ENCODE measurements around the gene C22orf23. TPM values are rescaled to one million over a fixed set of nuclear protein-coding genes. Genes with fewer than 3 reads are reported as not detected.

The C22orf23 gene
- polyA plus RNA-seq, 1 donor (not counting 4 experiments of a cell fraction or from before 2014, with no cell fraction given): not detected

DNA sequence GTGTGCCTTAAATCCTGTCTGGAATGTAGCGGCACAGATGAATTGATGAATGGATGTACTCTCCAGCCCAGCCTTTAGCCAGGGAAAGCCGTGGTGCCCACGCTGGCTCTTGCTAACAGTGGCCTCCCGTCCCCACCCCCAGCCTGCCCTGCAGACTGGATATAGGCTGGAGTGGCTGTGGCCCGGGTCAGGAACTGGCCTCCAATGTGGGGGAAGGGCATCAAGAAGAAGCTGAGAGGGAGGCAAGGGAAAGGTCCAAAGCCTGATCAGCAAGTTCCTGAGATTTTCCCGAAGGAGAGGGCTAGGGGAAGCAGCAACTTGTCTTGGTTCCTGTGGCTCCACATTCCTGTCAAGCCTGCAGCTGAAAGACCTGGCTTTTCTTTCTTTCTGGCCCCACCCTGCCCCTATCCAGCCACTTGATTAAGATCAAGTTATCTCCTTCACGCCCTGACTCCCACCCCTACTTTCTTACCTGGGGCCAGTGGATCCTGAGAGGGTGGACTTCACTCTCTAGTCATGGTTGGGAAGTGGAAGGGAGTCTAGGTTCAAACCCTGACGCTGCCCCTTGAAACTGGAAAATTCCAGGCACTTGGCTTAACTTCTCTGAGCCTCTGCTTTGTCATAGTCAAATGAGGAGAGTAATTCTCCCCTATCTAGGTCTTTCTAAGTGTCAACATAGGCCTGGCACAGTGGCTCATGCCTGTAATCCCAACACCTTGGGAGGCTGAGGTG lies 58.3 kb downstream of the C22orf23 start:
- dilution Hi-C loops (cut with MboI; ENCODE audit: extremely low pct_ligation_motif_present, low sequenced_read_pairs): no loop called here
- Histone ChIP-seq H3K27ac (ENCODE audit: control insufficient read depth, insufficient read depth, low read length) (peak overlapping the region; percentile 88), H3K9ac (ENCODE audit: control insufficient read depth, extremely low read depth, insufficient read depth, low read length) (peak overlapping the region; percentile 68), H3K36me3 (ENCODE audit: control insufficient read depth in 2 of 2, extremely low read depth in 1 of 2, insufficient read depth in 2 of 2, low read length in 2 of 2) (peaks cover 4 to 9% of the 10 kb centered on the region in 2 experiments), H4K20me1 (ENCODE audit: control insufficient read depth, extremely low read depth, insufficient read depth, low read length) (no peaks in the 10 kb centered on the region), H3K9me3 (ENCODE audit: control insufficient read depth, low read depth, low read length) (no peaks in the 10 kb centered on the region), H3K27me3 (ENCODE audit: control insufficient read depth, extremely low read depth, insufficient read depth, low read length) (no peaks in the 10 kb centered on the region), H2AFZ (ENCODE audit: control insufficient read depth, low read length) (peak overlapping the region; percentile 16), H3K4me1 (ENCODE audit: control insufficient read depth, extremely low read depth, insufficient read depth, low read length) (peaks cover 62% of the 10 kb centered on the region), H3K4me2 (ENCODE audit: control insufficient read depth, extremely low read depth, insufficient read depth, low read depth, low read length) (peak overlapping the region; percentile 80), H3K4me3 (ENCODE audit: control insufficient read depth in 2 of 3, extremely low read depth in 1 of 3, insufficient read depth in 2 of 3, low read depth in 1 of 3, low read length in 3 of 3) (peak overlapping the region in 2 of 3 experiments; percentile 24 to 48), H3K9me1 (ENCODE audit: control insufficient read depth, extremely low read depth, insufficient read depth, low read length) (no peaks in the 10 kb centered on the region), H3K79me2 (ENCODE audit: control insufficient read depth, insufficient read depth, low read length) (no peaks in the 10 kb centered on the region)
- FAIRE-seq (peak; percentile 89), DNase-seq (ENCODE audit: low read depth, low spot score) (no peak)
- TF ChIP-seq EZH2 (IDR thresholded peaks at IDR 0.05; ENCODE audit: low read length): no peak
- TF ChIP-seq, protein P1, sequence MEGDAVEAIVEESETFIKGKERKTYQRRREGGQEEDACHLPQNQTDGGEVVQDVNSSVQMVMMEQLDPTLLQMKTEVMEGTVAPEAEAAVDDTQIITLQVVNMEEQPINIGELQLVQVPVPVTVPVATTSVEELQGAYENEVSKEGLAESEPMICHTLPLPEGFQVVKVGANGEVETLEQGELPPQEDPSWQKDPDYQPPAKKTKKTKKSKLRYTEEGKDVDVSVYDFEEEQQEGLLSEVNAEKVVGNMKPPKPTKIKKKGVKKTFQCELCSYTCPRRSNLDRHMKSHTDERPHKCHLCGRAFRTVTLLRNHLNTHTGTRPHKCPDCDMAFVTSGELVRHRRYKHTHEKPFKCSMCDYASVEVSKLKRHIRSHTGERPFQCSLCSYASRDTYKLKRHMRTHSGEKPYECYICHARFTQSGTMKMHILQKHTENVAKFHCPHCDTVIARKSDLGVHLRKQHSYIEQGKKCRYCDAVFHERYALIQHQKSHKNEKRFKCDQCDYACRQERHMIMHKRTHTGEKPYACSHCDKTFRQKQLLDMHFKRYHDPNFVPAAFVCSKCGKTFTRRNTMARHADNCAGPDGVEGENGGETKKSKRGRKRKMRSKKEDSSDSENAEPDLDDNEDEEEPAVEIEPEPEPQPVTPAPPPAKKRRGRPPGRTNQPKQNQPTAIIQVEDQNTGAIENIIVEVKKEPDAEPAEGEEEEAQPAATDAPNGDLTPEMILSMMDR (optimal IDR thresholded peaks at IDR 0.05 in 1 of 3, IDR thresholded peaks at IDR 0.05 in 1 of 3, conservative IDR thresholded peaks at IDR 0.05 in 1 of 3; ENCODE audit: extremely low read depth in 1 of 3, insufficient read depth in 2 of 3, low read length in 3 of 3): no peak

DNA sequence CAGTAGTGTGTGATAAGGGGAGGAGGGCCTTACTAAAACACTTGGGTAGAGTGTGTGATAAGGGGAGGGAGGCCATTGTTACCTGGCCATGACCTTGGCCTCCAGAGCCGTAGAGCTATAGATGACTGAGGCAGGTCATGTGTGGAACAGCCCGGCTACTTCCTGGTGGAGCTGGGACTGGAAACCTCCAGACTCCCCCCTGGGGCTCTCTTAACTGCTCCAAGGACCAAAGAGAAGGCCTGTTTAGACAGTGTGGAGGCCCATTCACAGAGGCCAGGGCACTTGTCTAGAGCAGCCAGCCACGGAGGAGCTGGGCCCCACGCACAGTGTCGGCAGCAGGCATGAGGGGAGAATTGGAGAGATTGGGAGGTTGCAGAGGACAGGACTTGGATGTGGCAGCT lies 59.8 kb downstream of the C22orf23 start:
- peaks cover 52% of the 10 kb centered on the region for H3K4me1 ChIP-seq (ENCODE audit: control insufficient read depth, extremely low read depth, insufficient read depth, low read length)
- TF ChIP-seq, protein P1 (optimal IDR thresholded peaks at IDR 0.05 in 1 of 3, IDR thresholded peaks at IDR 0.05 in 1 of 3, conservative IDR thresholded peaks at IDR 0.05 in 1 of 3; ENCODE audit: extremely low read depth in 1 of 3, insufficient read depth in 2 of 3, low read length in 3 of 3): no peak
- TF ChIP-seq EZH2 (IDR thresholded peaks at IDR 0.05; ENCODE audit: low read length): no peak
- no peaks in the 10 kb centered on the region for H3K79me2 ChIP-seq (ENCODE audit: control insufficient read depth, insufficient read depth, low read length)
- H4K20me1 ChIP-seq (ENCODE audit: control insufficient read depth, extremely low read depth, insufficient read depth, low read length): no peaks in the 10 kb centered on the region
- dilution Hi-C loops (cut with MboI; ENCODE audit: extremely low pct_ligation_motif_present, low sequenced_read_pairs): no loop called here
- no peaks in the 10 kb centered on the region for H3K27me3 ChIP-seq (ENCODE audit: control insufficient read depth, extremely low read depth, insufficient read depth, low read length)
- H3K36me3 ChIP-seq (ENCODE audit: control insufficient read depth in 2 of 2, extremely low read depth in 1 of 2, insufficient read depth in 2 of 2, low read length in 2 of 2): peaks cover 9 to 20% of the 10 kb centered on the region in 2 experiments
- H3K4me2 ChIP-seq (ENCODE audit: control insufficient read depth, extremely low read depth, insufficient read depth, low read depth, low read length): no peak overlapping the region
- no peak overlapping the region for H3K4me3 ChIP-seq (ENCODE audit: control insufficient read depth in 2 of 3, extremely low read depth in 1 of 3, insufficient read depth in 2 of 3, low read depth in 1 of 3, low read length in 3 of 3)
- no peaks in the 10 kb centered on the region for H3K9me3 ChIP-seq (ENCODE audit: control insufficient read depth, low read depth, low read length)
- DNase-seq (ENCODE audit: low read depth, low spot score) (no peak), FAIRE-seq (no peak)
- no peak overlapping the region for H3K9ac ChIP-seq (ENCODE audit: control insufficient read depth, extremely low read depth, insufficient read depth, low read length)
- H2AFZ ChIP-seq (ENCODE audit: control insufficient read depth, low read length): no peak overlapping the region
- no peaks in the 10 kb centered on the region for H3K9me1 ChIP-seq (ENCODE audit: control insufficient read depth, extremely low read depth, insufficient read depth, low read length)
- H3K27ac ChIP-seq (ENCODE audit: control insufficient read depth, insufficient read depth, low read length): no peak overlapping the region

Other genes starting within 250 kb of the C22orf23 start
- gene GCAT, start 145.7 kb downstream of the C22orf23 start, polyA plus RNA-seq: 8.2 to 8.5 TPM (median 8.4 TPM) in 3 replicates
- not detected in 3 replicates for gene GALR3, start 130.2 kb downstream of the C22orf23 start, polyA plus RNA-seq
- 12.3 to 19.4 TPM (median 17.1 TPM) in 3 replicates for gene ANKRD54, start 109.3 kb downstream of the C22orf23 start, polyA plus RNA-seq
- gene EIF3L, start 104.2 kb downstream of the C22orf23 start, polyA plus RNA-seq: 517 to 639 TPM (median 592 TPM) in 3 replicates
- gene MICALL1, start 47.3 kb downstream of the C22orf23 start, polyA plus RNA-seq: 42.8 to 108 TPM (median 65.0 TPM) in 3 replicates
- 101 to 119 TPM (median 108 TPM) in 3 replicates for gene POLR2F, start 98 bp upstream of the C22orf23 start, polyA plus RNA-seq
- not detected in 3 replicates for gene SOX10, start 31.0 kb upstream of the C22orf23 start, polyA plus RNA-seq
- gene PICK1, start 103.8 kb upstream of the C22orf23 start, polyA plus RNA-seq: 26.8 to 33.0 TPM (median 28.8 TPM) in 3 replicates
- not detected in 3 replicates for gene SLC16A8, start 130.6 kb upstream of the C22orf23 start, polyA plus RNA-seq
- 2.3 to 4.8 TPM (median 3.2 TPM) in 3 replicates for gene BAIAP2L2, start 157.1 kb upstream of the C22orf23 start, polyA plus RNA-seq
- gene PLA2G6, start 228.2 kb upstream of the C22orf23 start, polyA plus RNA-seq: 4.6 to 12.1 TPM (median 5.2 TPM) in 3 replicates
- 8.6 to 10.5 TPM (median 10.5 TPM) in 3 replicates for gene MAFF, start 248.4 kb upstream of the C22orf23 start, polyA plus RNA-seq